GM10266 (cell line): ENCODE measurements around the gene KRTAP10-11.

Source experiments
- DNase-seq: peaks from one replicate; pipeline ENCODE4 v3.0.0; 2012; ENCODE audit errors: extremely low spot score
- CTCF ChIP-seq: IDR thresholded peaks from 2 replicates; pipeline ENCODE4 v1.5.1; 2012; ENCODE audit warnings: mild to moderate bottlenecking, low read depth; ENCODE audit not compliant: control insufficient read depth, insufficient read depth; ENCODE audit errors: missing control alignments

The KRTAP10-11 gene

GRCh38 chr21:44650265-44650972, 4.2 kb downstream of the KRTAP10-11 start:
- DNase-seq = no peak
- no peak for TF ChIP-seq CTCF

GRCh38 chr21:44650973-44651675, 4.9 kb downstream of the KRTAP10-11 start:
- no peak for TF ChIP-seq CTCF

GRCh38 chr21:44653123-44653522, 6.9 kb downstream of the KRTAP10-11 start:
- DNase-seq = no peak
- TF ChIP-seq CTCF = no peak

More at GRCh38 chr21:44650973-44651675, 4.9 kb downstream of the KRTAP10-11 start:
- no peak for DNase-seq

- no peak for DNase-seq
- TF ChIP-seq CTCF = no peak
These were observed 7.7 kb downstream of the KRTAP10-11 start for GRCh38 chr21:44653656-44654575.

- DNase-seq = no peak
- TF ChIP-seq CTCF = no peak
These were observed 8.5 kb downstream of the KRTAP10-11 start, which contains the start of gene KRTAP12-4 for GRCh38 chr21:44654576-44655175. Gene KRTAP12-4 (minus strand): TSS chr21:44654659. CDS start chr21:44654614, 45 bp downstream.

- DNase-seq = no peak
- TF ChIP-seq CTCF = no peak
These were observed 10.7 kb downstream of the KRTAP10-11 start for GRCh38 chr21:44656868-44657267.
